HG02885 (cell line): Measurements from ENCODE around the gene GPR179.

Source experiments
- ATAC-seq: cut with Tn5 transposase; IDR thresholded peaks from one replicate; pipeline ENCODE4 v1.9.1; 2021; ENCODE audit warnings: mild to moderate bottlenecking; ENCODE audit not compliant: unreplicated experiment, poor library complexity

The GPR179 gene

GRCh38 chr17:38343608-38344419 is at the start of gene GPR179:
GPR179 (minus strand) TSS chr17:38343956; CDS start chr17:38343789, 167 bp downstream.
- no peak for ATAC-seq

GRCh38 chr17:38379448-38379847 is 35.7 kb upstream of the GPR179 start:
- no peak for ATAC-seq

GRCh38 chr17:38369124-38369886 is 25.5 kb upstream of the GPR179 start:
- ATAC-seq: no peak

- no peak for ATAC-seq
These were observed 21.0 kb upstream of the GPR179 start for GRCh38 chr17:38364741-38365140.

GRCh38 chr17:38363016-38363415 is 19.3 kb upstream of the GPR179 start:
- ATAC-seq: no peak

- ATAC-seq: no peak
These were observed 18.1 kb upstream of the GPR179 start for GRCh38 chr17:38361694-38362465.

GRCh38 chr17:38358586-38359513 is 15.1 kb upstream of the GPR179 start:
- no peak for ATAC-seq

- no peak for ATAC-seq
These were observed 13.8 kb upstream of the GPR179 start for GRCh38 chr17:38357486-38358123.

- ATAC-seq: no peak
These were observed 11.5 kb upstream of the GPR179 start for GRCh38 chr17:38355251-38355650.

GRCh38 chr17:38354466-38354865 is 10.7 kb upstream of the GPR179 start:
- no peak for ATAC-seq

- ATAC-seq: no peak
These were observed 9.9 kb upstream of the GPR179 start for GRCh38 chr17:38353668-38354067.

GRCh38 chr17:38353086-38353604 is 9.4 kb upstream of the GPR179 start:
- ATAC-seq: no peak

GRCh38 chr17:38352245-38353085 is 8.7 kb upstream of the GPR179 start:
- no peak for ATAC-seq

- ATAC-seq: peak; percentile 87
These were observed 7.9 kb upstream of the GPR179 start, which contains the start of gene SOCS7 for GRCh38 chr17:38351412-38352222. SOCS7 (plus strand) TSS chr17:38351844; CDS start chr17:38352053, 209 bp downstream.

GRCh38 chr17:38350035-38350434 is 6.3 kb upstream of the GPR179 start:
- ATAC-seq: no peak

- no peak for ATAC-seq
These were observed 5.5 kb upstream of the GPR179 start for GRCh38 chr17:38349097-38349730.

GRCh38 chr17:38345743-38346142 is 2.0 kb upstream of the GPR179 start:
- no peak for ATAC-seq
